Raji (cell line): ENCODE results near the gene KBTBD3.
A peak's percentile ranks its signal among the peaks of the same experiment; 100 is the strongest.

Source experiments
- POLR2A ChIP-seq: IDR thresholded peaks from 2 replicates; pipeline ENCODE4 v1.6.1; 2011; ENCODE audit warnings: low read depth, low read length, control low read depth; ENCODE audit not compliant: insufficient read depth

Gene KBTBD3

DNA sequence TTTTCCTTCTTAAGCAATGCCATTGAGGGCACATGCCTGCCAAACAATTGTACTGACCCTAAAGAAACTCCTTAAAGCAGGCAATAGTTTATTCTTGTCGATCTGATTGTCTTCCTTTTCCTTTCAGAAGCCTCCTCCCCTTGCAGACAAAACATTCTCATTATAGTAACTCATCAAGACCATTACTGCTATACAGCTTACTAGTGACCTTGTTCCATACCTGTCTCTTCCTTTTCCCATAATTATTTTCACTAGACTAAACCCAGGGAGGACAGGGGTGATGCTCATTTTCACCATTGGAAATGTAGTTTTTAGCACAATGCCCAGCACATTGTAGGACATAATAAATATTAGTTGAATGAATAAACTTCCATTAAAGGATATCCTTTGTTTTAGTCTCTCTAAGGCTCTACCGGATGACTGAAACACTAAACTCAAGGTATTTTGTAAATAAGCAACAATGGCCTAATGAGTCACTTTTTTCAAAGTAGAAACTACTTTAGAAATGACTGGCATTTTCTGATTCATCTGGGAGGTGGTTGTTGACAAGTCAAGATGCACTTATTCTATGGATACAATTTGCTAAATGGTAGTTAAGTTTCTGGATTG is 45.8 kb downstream of the KBTBD3 start:
- no peak for TF ChIP-seq POLR2A

DNA sequence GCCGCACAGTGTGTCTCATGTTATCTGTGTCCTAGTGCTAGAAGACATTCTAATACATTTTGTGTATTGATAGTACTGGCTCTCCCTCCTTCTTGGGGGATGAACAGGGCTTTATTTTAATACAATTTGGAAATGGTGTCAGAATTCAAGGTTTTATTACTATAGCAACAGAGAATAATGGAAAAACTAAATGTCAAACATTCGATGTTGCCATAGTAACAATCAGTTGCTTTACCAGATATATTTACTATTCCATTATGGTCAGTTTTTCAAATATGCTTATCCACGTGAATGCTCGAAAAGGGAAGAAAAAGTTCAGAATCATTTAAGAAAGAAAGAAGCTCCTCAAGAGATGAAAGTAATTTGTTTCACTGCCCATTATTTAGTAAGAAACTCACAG is 46.5 kb downstream of the KBTBD3 start:
- no peak for TF ChIP-seq POLR2A

DNA sequence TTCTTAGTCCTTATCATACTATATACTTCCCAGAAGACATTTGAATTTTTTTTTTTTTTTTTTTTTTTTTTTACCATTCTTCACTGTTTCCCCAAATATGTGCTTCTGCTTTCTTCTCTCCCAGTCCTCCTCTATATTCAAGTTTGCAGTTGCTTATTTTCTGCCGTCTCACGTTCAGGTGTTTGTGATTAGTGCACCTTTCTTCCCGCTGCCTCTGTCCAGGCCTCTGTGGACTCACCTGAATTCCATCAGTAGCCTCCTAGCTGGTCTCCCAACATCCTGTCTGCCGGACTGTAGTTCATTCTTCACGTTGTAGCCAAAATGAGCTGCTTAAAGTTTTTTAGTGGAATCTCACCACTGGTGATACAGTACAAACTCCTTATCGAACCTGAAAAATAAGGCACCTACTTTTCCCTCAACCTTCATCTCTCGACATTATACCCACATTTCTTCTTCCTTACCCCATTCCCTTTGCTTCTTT is 54.3 kb downstream of the KBTBD3 start:
- no peak for TF ChIP-seq POLR2A

DNA sequence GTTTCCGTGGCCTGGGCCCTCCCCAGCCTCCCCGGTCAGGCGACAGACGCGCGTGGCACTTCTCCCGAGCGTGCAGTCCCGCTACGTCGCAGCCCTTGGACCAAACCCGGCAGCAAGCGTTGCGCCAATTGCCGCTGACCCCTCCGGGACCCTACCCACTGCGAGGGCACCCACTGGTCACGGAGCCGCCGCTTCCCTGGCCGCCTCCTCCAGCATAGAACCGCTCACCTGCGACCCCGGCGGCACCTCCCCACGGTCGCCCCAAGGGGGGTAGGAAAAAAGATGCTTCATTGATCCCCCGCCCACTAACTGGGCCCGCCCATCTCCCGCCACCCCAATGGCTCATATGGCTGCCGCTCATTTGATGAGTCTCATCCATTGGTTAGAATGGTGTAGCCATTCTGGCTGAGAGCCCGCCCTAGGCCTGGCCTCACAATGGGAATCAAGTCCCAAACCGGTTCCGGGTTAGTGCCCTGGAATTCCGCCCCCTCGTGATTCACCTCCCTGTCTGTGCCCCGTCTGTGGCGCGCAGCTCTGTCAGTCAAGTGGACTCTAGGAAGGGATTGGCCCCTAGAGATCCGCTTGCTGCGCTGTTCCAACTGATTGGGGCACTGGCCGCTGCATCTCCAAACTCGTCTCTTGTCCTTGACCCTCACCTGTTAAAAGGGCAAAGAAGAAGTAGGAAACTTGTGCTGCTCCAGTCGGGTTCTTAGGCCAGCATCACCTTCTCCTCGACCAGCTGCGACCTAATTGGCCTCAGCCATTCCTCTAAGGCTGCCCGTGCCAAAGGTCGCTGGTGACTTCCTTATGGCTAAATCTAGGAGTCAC is 55.0 kb downstream of the KBTBD3 start, which contains the start of gene MSANTD4:
TSS of gene MSANTD4 (minus strand) at position 274 of the 828 bp plus-strand sequence. CDS start 11,323 bp downstream, outside the sequence.
- TF ChIP-seq POLR2A, result peak; percentile 60

DNA sequence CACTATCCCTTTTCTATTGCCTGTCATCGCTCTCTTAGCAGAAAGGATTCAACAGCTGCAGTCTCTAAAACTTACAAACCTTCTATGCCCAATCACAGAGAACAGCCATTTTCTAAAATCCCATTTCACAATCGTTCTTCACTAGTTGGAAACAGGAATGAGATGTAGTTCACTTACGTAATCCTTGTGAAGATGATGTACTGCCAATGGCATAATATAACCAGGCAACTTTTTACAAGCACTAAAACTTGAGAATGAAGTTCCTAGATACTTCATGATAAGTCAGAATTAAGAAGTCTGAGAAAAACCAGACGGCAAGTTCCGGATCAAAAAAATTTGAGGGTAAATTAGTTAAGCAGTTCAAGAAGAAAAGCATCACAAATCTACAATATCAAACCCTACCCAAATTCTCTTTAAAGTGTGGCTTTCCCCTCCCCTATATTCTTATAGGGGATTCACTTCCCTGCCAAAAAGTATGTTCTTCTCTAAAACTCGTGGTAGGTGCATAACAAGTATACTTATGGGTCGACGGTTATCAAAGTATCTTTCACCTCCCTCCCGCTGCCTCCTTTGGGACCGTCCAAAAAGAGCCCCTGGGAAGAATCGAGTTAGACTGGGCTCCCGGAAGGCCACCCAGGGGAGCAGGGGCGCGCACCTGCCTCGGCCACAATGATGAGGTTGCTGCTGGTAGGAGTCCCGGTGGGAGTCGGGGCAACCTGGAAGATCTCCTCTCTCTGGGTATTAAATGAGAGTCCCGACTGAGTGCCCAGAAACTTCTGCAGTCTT is 55.8 kb downstream of the KBTBD3 start:
- TF ChIP-seq POLR2A, result no peak

DNA sequence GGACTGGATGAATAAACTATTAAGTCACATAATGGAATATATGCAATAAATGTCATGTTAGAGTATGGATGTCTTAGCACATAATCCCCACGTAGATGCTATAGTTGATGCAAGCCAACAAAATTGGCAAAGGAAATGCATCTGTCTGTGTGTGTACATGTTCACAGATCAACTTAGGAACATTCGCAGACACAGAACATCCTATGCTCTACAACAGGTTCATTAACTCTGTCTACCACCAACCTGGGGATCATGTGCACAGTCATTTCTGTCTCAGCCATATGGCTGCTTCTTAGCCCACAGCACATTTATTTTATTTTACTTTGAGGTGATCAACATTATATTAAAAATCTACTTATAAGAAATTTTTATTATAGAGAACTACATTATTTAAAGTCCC is 60.1 kb downstream of the KBTBD3 start:
- no peak for TF ChIP-seq POLR2A

DNA sequence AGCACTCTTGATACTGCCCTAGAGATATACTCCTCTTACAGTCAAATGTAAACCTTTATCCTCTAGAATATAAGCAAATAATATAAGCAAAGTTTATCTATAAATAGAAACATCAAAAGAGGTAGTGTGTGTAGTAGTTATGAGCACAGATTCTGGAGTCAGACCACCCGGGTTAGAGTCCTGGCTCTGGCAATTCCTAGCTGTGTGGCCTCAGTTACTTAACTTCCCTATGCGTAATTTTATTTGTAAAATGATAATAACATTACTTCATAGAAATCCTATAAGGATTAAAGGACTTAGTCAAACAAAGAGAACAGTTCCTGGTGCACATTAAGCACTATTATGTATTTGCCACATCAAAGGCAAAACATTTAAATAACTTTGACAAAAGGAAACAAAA is 62.1 kb downstream of the KBTBD3 start:
- TF ChIP-seq POLR2A, result no peak

DNA sequence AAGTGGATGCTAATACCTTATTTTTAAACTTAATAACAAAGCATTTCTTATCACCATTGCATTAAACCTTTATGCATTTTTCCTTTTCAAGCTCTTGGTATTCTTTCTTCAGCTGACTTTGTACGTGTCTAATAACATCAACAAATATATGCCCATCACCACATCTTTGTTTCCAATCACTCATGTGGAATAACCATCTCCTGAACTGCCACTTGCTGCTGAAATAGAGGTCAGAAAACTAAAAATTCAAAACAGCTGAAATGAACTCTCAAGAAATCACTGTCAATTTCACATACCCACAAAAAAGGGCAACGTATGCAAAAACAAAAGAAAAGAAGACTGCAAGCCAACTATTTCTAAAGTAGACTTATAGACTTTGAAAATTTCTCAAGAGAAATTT is 62.5 kb downstream of the KBTBD3 start:
- no peak for TF ChIP-seq POLR2A

DNA sequence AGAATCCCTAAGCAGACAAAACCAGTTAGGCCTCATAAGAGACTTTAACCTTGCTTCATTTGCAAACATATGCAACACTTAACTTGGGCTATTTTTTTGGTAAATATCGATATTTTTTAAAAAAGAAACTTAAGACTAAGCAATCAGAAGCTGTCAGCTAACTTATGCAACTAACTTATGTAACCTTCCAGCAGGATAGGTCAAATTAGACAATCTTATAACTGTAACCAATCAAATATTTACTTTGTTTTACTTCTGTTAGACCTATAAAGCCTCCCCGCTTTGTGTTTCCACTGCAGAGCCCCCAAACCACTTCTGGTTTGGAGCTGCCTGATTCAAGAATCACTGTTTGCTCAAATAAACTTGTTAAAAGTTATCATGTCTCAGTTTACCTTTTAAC is 63.1 kb downstream of the KBTBD3 start:
- no peak for TF ChIP-seq POLR2A

DNA sequence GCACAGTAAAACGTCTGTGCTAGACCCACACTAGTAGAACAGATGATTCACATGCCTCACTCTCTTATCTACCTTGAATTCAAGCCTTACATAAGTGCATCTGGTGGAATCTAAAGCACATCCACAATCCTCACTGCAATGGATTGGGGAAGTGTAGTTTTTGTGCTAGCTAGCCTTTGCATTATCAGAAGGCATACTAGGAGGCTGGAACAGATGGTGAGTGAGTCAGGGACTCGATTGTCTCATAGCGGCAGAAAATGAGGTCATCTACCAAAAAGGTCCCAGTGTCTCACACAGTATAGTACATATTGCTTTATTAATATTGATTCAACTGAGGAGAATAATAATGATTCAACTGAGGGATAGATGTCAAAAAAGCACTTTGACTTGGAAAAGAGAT is 64.4 kb downstream of the KBTBD3 start:
- no peak for TF ChIP-seq POLR2A

DNA sequence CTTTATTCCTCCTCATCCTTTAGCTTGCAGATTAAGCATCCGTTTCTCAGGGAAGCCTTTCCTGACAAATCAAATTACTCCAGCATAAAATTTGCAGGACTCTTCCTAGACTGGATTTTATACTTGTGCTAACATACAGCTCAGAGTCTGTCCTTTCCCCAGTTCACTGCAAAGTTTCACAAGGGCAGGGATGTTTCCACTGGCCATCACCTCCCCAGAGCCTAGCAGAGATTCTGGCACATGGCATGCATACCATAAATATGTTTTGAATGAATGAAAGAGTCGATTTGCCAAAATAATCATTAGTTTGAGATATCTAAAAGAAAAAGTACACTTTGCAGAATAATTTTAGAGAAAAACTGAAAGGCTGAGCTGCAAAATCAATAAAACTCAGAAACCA is 65.7 kb downstream of the KBTBD3 start:
- TF ChIP-seq POLR2A, result no peak

DNA sequence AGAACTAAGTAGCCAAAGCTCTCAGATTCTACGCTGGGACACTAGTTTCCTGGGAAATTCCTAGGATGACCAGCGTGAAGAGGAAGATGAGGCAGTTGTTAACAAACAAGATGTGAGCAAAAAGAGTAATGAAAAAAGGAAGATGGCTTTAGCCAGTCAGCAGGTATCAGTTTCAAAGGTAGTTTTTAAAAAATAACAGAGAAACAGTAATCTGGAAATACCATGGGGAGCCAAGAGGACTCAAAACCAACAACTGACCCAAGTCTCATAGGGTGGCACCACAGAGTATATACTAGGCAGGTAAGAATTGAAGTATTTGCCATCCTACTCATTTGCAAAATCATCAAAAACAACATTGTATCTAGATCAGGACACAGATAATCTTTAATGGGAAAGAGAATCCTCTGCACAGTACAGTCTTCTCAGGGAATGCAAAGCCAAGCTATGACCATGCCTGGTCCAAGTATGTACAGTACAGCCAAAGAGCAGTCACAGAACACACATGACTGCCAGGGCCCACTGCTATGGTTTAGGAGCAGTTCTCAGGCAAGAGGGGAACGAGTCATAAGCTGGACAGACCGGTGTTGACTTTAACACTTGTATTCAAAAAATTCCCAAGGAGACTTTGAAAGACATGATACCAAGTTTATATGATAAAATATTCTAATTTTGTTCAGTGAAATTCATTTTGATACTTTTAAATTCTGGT is 75.7 kb downstream of the KBTBD3 start:
- TF ChIP-seq POLR2A, result no peak
